ENCODE results near the gene SLC35D2.
A peak's percentile ranks its signal among the peaks of the same experiment; 100 is the strongest.
"Not testable (repeated sequence)": the region's sequence is repeated elsewhere in the genome, so short reads cannot be mapped to it uniquely, and the experiment has no call there.

Gene SLC35D2

GRCh38 chr9:96367943-96368342, 15.6 kb downstream of the SLC35D2 start:
- DNase-seq (ENCODE audit: low read depth, low spot score) = no peak
- no peak overlapping the region for H3K4me3 ChIP-seq (ENCODE audit: low read length)

- DNase-seq (ENCODE audit: low read depth, low spot score) = no peak
- no peak overlapping the region for H3K4me3 ChIP-seq (ENCODE audit: low read length)
Measured at GRCh38 chr9:96363175-96363967, 20.1 kb downstream of the SLC35D2 start.

- not testable (repeated sequence) for DNase-seq (ENCODE audit: low read depth, low spot score); H3K4me3 ChIP-seq (ENCODE audit: low read length)
Measured at GRCh38 chr9:96362119-96362518, 21.4 kb downstream of the SLC35D2 start.

- no peak overlapping the region for H3K4me3 ChIP-seq (ENCODE audit: low read length)
- no peak for DNase-seq (ENCODE audit: low read depth, low spot score)
Measured at GRCh38 chr9:96361668-96362067, 21.8 kb downstream of the SLC35D2 start.

GRCh38 chr9:96360976-96361375, 22.5 kb downstream of the SLC35D2 start:
- H3K4me3 ChIP-seq (ENCODE audit: low read length) = no peak overlapping the region
- DNase-seq (ENCODE audit: low read depth, low spot score) = no peak

- DNase-seq (ENCODE audit: low read depth, low spot score); H3K4me3 ChIP-seq (ENCODE audit: low read length): not testable (repeated sequence)
Measured at GRCh38 chr9:96360523-96360922, 23.0 kb downstream of the SLC35D2 start.

- no peak overlapping the region for H3K4me3 ChIP-seq (ENCODE audit: low read length)
- no peak for DNase-seq (ENCODE audit: low read depth, low spot score)
Measured at GRCh38 chr9:96350866-96351265, 32.6 kb downstream of the SLC35D2 start.

GRCh38 chr9:96348261-96348660, 35.2 kb downstream of the SLC35D2 start:
- H3K4me3 ChIP-seq (ENCODE audit: low read length) = no peak overlapping the region
- DNase-seq (ENCODE audit: low read depth, low spot score) = no peak

- no peak for DNase-seq (ENCODE audit: low read depth, low spot score)
- no peak overlapping the region for H3K4me3 ChIP-seq (ENCODE audit: low read length)
Measured at GRCh38 chr9:96345551-96345950, 38.0 kb downstream of the SLC35D2 start.

GRCh38 chr9:96344458-96345180, 38.9 kb downstream of the SLC35D2 start:
- no peak for DNase-seq (ENCODE audit: low read depth, low spot score)

GRCh38 chr9:96343515-96344360, 39.8 kb downstream of the SLC35D2 start:
- no peak overlapping the region for H3K4me3 ChIP-seq (ENCODE audit: low read length)
- DNase-seq (ENCODE audit: low read depth, low spot score) = no peak

More at GRCh38 chr9:96344458-96345180, 38.9 kb downstream of the SLC35D2 start:
- no peak overlapping the region for H3K4me3 ChIP-seq (ENCODE audit: low read length)

GRCh38 chr9:96342571-96343245, 40.8 kb downstream of the SLC35D2 start:
- no peak overlapping the region for H3K4me3 ChIP-seq (ENCODE audit: low read length)
- DNase-seq (ENCODE audit: low read depth, low spot score) = no peak

GRCh38 chr9:96340707-96341106, 42.8 kb downstream of the SLC35D2 start:
- H3K4me3 ChIP-seq (ENCODE audit: low read length) = no peak overlapping the region

GRCh38 chr9:96338299-96338698, 45.2 kb downstream of the SLC35D2 start:
- no peak for DNase-seq (ENCODE audit: low read depth, low spot score)
- H3K4me3 ChIP-seq (ENCODE audit: low read length) = no peak overlapping the region

More at GRCh38 chr9:96340707-96341106, 42.8 kb downstream of the SLC35D2 start:
- no peak for DNase-seq (ENCODE audit: low read depth, low spot score)

GRCh38 chr9:96333958-96334357, 49.6 kb downstream of the SLC35D2 start:
- DNase-seq (ENCODE audit: low read depth, low spot score) = no peak
- no peak overlapping the region for H3K4me3 ChIP-seq (ENCODE audit: low read length)

- DNase-seq (ENCODE audit: low read depth, low spot score) = no peak
- no peak overlapping the region for H3K4me3 ChIP-seq (ENCODE audit: low read length)
Measured at GRCh38 chr9:96331236-96331947, 52.1 kb downstream of the SLC35D2 start.

- H3K4me3 ChIP-seq (ENCODE audit: low read length) = no peak overlapping the region
- peak; percentile 18 for DNase-seq (ENCODE audit: low read depth, low spot score)
Measured at GRCh38 chr9:96327694-96328352, 55.7 kb downstream of the SLC35D2 start.

GRCh38 chr9:96323169-96323568, 60.3 kb downstream of the SLC35D2 start:
- DNase-seq (ENCODE audit: low read depth, low spot score) = no peak
- no peak overlapping the region for H3K4me3 ChIP-seq (ENCODE audit: low read length)
